Pancreas (tissue), 10 donors: ENCODE measurements around the gene NFIA. TPM values are rescaled to one million over a fixed set of nuclear protein-coding genes. Genes with fewer than 3 reads are reported as not detected.

Experiments
- ATAC-seq, 4 donors: fragments of 200-7000 bp; cut with Tn5 transposase; one replicate each; pipeline versions ENCODE4 v1.8.0 to v1.9.1; 2020; ENCODE audit warnings: mild to moderate bottlenecking in 4 of 4, moderate library complexity in 4 of 4
- DNase-seq, 6 donors: peaks; one replicate each; pipeline ENCODE4 v3.0.0-alpha.2; 2020
- FAIRE-seq: peaks from 2 replicates; lab custom pipeline; 2012; peaks lifted over from hg19 to GRCh38; lab: Jason Lieb, UNC
- H3K27ac ChIP-seq, 4 donors: fragments of 200-600 bp; sonication (generic); 1 replicate in 3 of 4; 2 replicates in 1 of 4; pipeline versions ENCODE4 v1.5.0 to v1.8.0; 2020
- H3K27me3 ChIP-seq, 4 donors: fragments of 200-600 bp; one replicate each; pipeline ENCODE4 v1.8.0; 2021
- H3K36me3 ChIP-seq, 3 donors: fragments of 200-600 bp; sonication (generic) in 1 of 3; one replicate each; pipeline versions ENCODE4 v1.5.0 to v1.8.0; 2020 to 2021
- H3K4me1 ChIP-seq, 3 donors: fragments of 200-600 bp; one replicate each; pipeline ENCODE4 v1.8.0; 2021
- H3K4me3 ChIP-seq, 4 donors: fragments of 200-600 bp; sonication (generic) in 2 of 4; one replicate each; pipeline versions ENCODE4 v1.5.0 to v1.8.0; 2020 to 2021
- H3K9me3 ChIP-seq, 4 donors: fragments of 200-600 bp; one replicate each; pipeline ENCODE4 v1.8.0; 2021
- WGBS, 2 donors: extraction: QIAGEN DNeasy Blood & Tissue Kit; methylation state at CpG; one replicate each; pipeline ENCODE4 v1.1.7; 2013; 5-methylcytosine and 5-hydroxymethylcytosine counted together
- intact Hi-C, 3 donors: fragments of 100-400 bp; cut with DNase I; formaldehyde crosslinking; loops; one replicate each; pipeline versions ENCODE4 v1.11.1 to v1.14.2; 2022
- polyA plus RNA-seq, 2 donors: library from polyadenylated mRNA; stranded (reverse); fragments of 200-250 nt; gene quantifications; one replicate each; pipeline ENCODE4 v1.2.3, GENCODE V29; 2013
- total RNA-seq, 6 donors: library from RNA; stranded (reverse); fragmentation: NEBNext Ultra II Directional in 4 of 6; extraction: Animal tissue kit (Norgen Biotek cat#: 25700) in 4 of 6; gene quantifications; one replicate each; pipeline versions ENCODE4 v1.2.1 to v1.2.4, GENCODE V29; 2021 to 2023
- TF ChIP-seq, protein P1 (sequence below), 4 donors: fragments of 200-600 bp; sonication (generic) in 3 of 4; IDR thresholded peaks; one replicate each; pipeline versions ENCODE4 v1.5.0 to v1.8.0; 2021; ENCODE audit warnings: antibody characterized with exemption in 4 of 4
- donor health status: healthy with polysubstance abuse.
- donor health status: DM: no; HTN: no; CAD: no; lungs with moderate emphysema.
- donor health status: DM: no; HTN: no; CAD: no.
- donor health status: control.
- donor health status: control.
- donor health status: Bipolar disorder and iron deficiency.
- donor health status: DM: yes; HTN: yes; CAD: no.
- donor health status: DM: no; HTN: no; CAD: no.
- donor health status: DM: no; HTN: no; CAD: no.
- donor health status: DM: yes; HTN: yes; CAD: no.

NFIA gene
- total and polyA plus RNA-seq, 8 donors = 4.9 to 48.1 (median 30.2) TPM

DNA sequence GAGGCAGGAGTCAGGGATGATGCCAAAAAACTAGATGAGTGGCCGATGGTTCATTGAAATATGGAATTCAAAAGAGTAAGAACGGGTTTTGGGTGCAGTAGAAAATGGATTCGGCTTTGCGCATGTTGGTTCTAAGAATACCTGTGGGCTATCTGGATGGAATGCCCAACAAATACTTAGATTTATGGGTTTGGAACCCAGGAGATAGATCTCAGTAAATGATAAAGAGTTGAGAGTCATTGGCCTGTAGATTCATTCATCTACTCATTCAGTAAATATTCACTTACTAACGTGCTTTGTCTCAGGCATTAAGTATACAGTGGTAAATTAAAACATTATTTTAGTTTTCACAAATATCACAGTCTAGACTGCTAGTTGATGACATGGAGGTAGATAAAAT lies 247.7 kb downstream of the NFIA start:
- no peak for ATAC-seq
- intact Hi-C loops = loop anchor here in 1 of 3 donors (10.0 kb wide), 2 partner anchors 75 to 275 kb away; no protein-coding TSS in a partner anchor
- Histone ChIP-seq H3K36me3 (no peaks in the 10 kb centered on the region), H3K9me3 (no peaks in the 10 kb centered on the region), H3K4me3 (no peak overlapping the region), H3K27ac (no peak overlapping the region), H3K27me3 (no peaks in the 10 kb centered on the region), H3K4me1 (peaks cover under 1 to 6% (median 5%) of the 10 kb centered on the region in 3 donors)
- TF ChIP-seq, protein P1, sequence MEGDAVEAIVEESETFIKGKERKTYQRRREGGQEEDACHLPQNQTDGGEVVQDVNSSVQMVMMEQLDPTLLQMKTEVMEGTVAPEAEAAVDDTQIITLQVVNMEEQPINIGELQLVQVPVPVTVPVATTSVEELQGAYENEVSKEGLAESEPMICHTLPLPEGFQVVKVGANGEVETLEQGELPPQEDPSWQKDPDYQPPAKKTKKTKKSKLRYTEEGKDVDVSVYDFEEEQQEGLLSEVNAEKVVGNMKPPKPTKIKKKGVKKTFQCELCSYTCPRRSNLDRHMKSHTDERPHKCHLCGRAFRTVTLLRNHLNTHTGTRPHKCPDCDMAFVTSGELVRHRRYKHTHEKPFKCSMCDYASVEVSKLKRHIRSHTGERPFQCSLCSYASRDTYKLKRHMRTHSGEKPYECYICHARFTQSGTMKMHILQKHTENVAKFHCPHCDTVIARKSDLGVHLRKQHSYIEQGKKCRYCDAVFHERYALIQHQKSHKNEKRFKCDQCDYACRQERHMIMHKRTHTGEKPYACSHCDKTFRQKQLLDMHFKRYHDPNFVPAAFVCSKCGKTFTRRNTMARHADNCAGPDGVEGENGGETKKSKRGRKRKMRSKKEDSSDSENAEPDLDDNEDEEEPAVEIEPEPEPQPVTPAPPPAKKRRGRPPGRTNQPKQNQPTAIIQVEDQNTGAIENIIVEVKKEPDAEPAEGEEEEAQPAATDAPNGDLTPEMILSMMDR (IDR thresholded peaks at IDR 0.05) = no peak
- no peak for FAIRE-seq
- 92 to 93% methylated on average over 5 of the region's 5 CpGs for WGBS, 2 donors
- no peak for DNase-seq

DNA sequence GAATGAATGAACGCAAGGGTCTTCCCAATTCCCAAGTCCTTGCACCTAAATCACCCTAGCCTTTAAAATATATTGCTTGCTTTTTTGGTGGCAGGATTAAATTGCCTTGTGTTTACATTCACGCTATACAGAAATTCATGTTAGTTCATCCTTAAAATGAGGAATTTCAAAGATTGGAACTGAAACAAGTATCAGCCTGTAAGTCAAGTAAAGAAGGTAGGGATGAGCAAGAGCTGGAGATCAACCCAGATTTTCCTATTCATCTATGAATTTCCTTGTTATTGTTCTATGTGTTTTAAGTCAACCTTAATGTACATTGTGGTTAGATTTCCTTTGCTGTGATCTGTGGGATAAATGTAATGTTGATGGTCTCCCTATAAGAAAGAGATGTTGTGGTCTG lies 248.2 kb downstream of the NFIA start:
- Histone ChIP-seq H3K36me3 (no peaks in the 10 kb centered on the region), H3K4me1 (peaks cover 0 to 6% (median 5%) of the 10 kb centered on the region in 3 donors), H3K27ac (no peak overlapping the region), H3K4me3 (no peak overlapping the region), H3K9me3 (no peaks in the 10 kb centered on the region), H3K27me3 (no peaks in the 10 kb centered on the region)
- TF ChIP-seq, protein P1 (IDR thresholded peaks at IDR 0.05) = no peak
- 98 to 100% methylated on average over 2 of the region's 2 CpGs for WGBS, 2 donors
- FAIRE-seq = no peak
- no peak for DNase-seq
- ATAC-seq = no peak
- intact Hi-C loops = loop anchor here in 1 of 3 donors (10.0 kb wide), 2 partner anchors 76 to 276 kb away; no protein-coding TSS in a partner anchor

DNA sequence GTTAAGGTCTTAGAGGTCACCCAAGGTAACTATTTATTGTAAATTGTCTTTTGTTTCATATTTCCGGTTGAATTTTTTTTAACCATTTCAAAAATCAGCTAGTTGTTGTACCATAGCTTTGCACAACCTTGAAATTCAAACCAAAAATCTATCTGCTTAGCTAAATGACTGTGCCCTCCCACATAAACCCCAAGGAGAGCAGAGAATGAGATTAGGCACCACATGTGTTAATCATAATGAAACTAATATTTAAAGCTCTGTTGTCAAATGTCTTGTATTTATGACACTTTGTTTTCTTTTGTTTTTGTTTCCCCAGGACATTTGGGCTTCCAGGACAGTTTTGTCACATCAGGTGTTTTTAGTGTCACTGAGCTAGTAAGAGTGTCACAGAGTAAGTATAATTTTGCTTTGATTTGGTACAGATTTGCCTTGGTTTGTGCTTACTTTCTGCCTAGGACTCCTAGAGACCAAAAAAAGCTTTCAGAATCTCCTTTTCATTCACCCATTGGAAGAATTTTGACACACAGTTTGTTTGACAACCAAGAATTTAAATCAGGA lies 249.9 kb downstream of the NFIA start:
- Histone ChIP-seq H3K27ac (no peak overlapping the region), H3K36me3 (no peaks in the 10 kb centered on the region), H3K9me3 (no peaks in the 10 kb centered on the region), H3K27me3 (no peaks in the 10 kb centered on the region), H3K4me1 (peaks cover 1 to 7% (median 6%) of the 10 kb centered on the region in 3 donors), H3K4me3 (no peak overlapping the region)
- 11 to 20% methylated on average over 1 of the region's 1 CpG for WGBS, 2 donors
- TF ChIP-seq, protein P1 (IDR thresholded peaks at IDR 0.05) = no peak
- DNase-seq (no peak), ATAC-seq (no peak), FAIRE-seq (no peak)
- intact Hi-C loops = loop anchor here in 1 of 3 donors (10.0 kb wide), 2 partner anchors 77 to 277 kb away; no protein-coding TSS in a partner anchor

DNA sequence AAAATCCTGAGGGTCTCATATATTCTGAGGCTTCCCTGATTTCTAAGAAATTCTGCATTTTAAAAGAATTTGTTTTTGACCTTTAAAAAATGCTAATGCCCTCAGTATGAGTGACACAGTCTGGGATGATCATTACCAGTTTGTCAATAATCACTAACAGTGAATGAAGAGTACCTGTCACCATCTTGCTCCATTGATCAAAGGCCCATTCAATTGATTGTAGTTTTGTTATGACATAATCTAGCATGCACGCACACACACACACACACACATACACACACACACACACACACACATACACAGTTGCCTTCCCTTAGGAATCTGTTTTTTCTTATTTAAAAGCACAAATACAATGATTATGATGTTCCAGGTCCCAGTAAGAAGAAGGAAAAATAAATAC lies 250.4 kb downstream of the NFIA start:
- TF ChIP-seq, protein P1 (IDR thresholded peaks at IDR 0.05) = no peak
- FAIRE-seq (no peak), DNase-seq (no peak), ATAC-seq (no peak)
- Histone ChIP-seq H3K9me3 (no peaks in the 10 kb centered on the region), H3K4me1 (peaks cover 6 to 12% (median 11%) of the 10 kb centered on the region in 3 donors), H3K36me3 (no peaks in the 10 kb centered on the region), H3K27ac (no peak overlapping the region), H3K4me3 (no peak overlapping the region), H3K27me3 (no peaks in the 10 kb centered on the region)
- WGBS, 2 donors = 98 to 100% methylated on average over 1 of the region's 1 CpG
- intact Hi-C loops = loop anchor here in 1 of 3 donors (10.0 kb wide), 2 partner anchors 78 to 278 kb away; no protein-coding TSS in a partner anchor
